HEK293T (cell line): Measurements from ENCODE around the gene UBE2N.

Source experiments
- CTCF ChIA-PET: fragments of 350-600 bp; formaldehyde crosslinking; extraction: SDS; loops from one replicate; lab custom pipeline; 2021; ENCODE audit warnings: antibody characterized with exemption, inconsistent platforms; lab: Yijun Ruan, JAX
- POLR2A ChIA-PET: fragments of 350-600 bp; formaldehyde crosslinking; extraction: SDS; loops from one replicate; lab custom pipeline; 2020; ENCODE audit warnings: antibody characterized with exemption, inconsistent platforms; lab: Yijun Ruan, JAX
- DNase-seq: peaks from one replicate; pipeline ENCODE4 v3.0.0; 2012; ENCODE audit warnings: mixed read lengths; ENCODE audit errors: extremely low spot score
- ARNT ChIP-seq: fragments of 450-650 bp; IDR thresholded peaks from 2 replicates; pipeline ENCODE4 v1.6.1; 2017; ENCODE audit warnings: mild to moderate bottlenecking
- BHLHE40 ChIP-seq: fragments of 450-650 bp; IDR thresholded peaks from 2 replicates; pipeline ENCODE4 v1.6.1; 2016; ENCODE audit warnings: mild to moderate bottlenecking, moderate library complexity, borderline replicate concordance
- CTBP1 ChIP-seq: fragments of 450-650 bp; IDR thresholded peaks from 2 replicates; pipeline ENCODE4 v1.6.1; 2016; ENCODE audit warnings: borderline replicate concordance
- ELF4 ChIP-seq: fragments of 450-650 bp; IDR thresholded peaks from 2 replicates; pipeline ENCODE4 v1.6.1; 2017; ENCODE audit warnings: antibody characterized with exemption
- FOXA1 ChIP-seq: fragments of 450-650 bp; IDR thresholded peaks from 2 replicates; pipeline ENCODE4 v1.6.1; 2016; ENCODE audit warnings: mild to moderate bottlenecking
- FOXK2 ChIP-seq: fragments of 450-650 bp; IDR thresholded peaks from 2 replicates; pipeline ENCODE4 v1.6.1; 2016; ENCODE audit warnings: mild to moderate bottlenecking
- FOXM1 ChIP-seq: fragments of 450-650 bp; IDR thresholded peaks from 2 replicates; pipeline ENCODE4 v1.6.1; 2017; ENCODE audit warnings: mild to moderate bottlenecking, borderline replicate concordance
- HDGF ChIP-seq: fragments of 450-650 bp; IDR thresholded peaks from 2 replicates; pipeline ENCODE4 v1.6.1; 2017; ENCODE audit warnings: antibody characterized with exemption, borderline replicate concordance
- L3MBTL2 ChIP-seq: fragments of 450-650 bp; conservative IDR thresholded peaks from 2 replicates; pipeline ENCODE4 v1.6.1; 2016; ENCODE audit warnings: mild to moderate bottlenecking
- LEF1 ChIP-seq: fragments of 450-650 bp; IDR thresholded peaks from 2 replicates; pipeline ENCODE4 v1.6.1; 2017; ENCODE audit warnings: mild to moderate bottlenecking, borderline replicate concordance
- NFRKB ChIP-seq: fragments of 450-650 bp; IDR thresholded peaks from 2 replicates; pipeline ENCODE4 v1.6.1; 2016; ENCODE audit warnings: mild to moderate bottlenecking, moderate library complexity
- SP1 ChIP-seq: fragments of 450-650 bp; IDR thresholded peaks from 2 replicates; pipeline ENCODE4 v1.6.1; 2017
- SUZ12 ChIP-seq: fragments of 450-650 bp; IDR thresholded peaks from 2 replicates; pipeline ENCODE4 v1.6.1; 2016; ENCODE audit warnings: mild to moderate bottlenecking
- TARDBP ChIP-seq: fragments of 450-650 bp; IDR thresholded peaks from 2 replicates; pipeline ENCODE4 v1.6.1; 2016
- ZNF384 ChIP-seq: fragments of 450-650 bp; IDR thresholded peaks from 2 replicates; pipeline ENCODE4 v1.6.1; 2016
- TF ChIP-seq, protein P1 (sequence below): fragments of 450-650 bp; IDR thresholded peaks from 2 replicates; pipeline ENCODE4 v1.6.1; 2016

Gene UBE2N

DNA sequence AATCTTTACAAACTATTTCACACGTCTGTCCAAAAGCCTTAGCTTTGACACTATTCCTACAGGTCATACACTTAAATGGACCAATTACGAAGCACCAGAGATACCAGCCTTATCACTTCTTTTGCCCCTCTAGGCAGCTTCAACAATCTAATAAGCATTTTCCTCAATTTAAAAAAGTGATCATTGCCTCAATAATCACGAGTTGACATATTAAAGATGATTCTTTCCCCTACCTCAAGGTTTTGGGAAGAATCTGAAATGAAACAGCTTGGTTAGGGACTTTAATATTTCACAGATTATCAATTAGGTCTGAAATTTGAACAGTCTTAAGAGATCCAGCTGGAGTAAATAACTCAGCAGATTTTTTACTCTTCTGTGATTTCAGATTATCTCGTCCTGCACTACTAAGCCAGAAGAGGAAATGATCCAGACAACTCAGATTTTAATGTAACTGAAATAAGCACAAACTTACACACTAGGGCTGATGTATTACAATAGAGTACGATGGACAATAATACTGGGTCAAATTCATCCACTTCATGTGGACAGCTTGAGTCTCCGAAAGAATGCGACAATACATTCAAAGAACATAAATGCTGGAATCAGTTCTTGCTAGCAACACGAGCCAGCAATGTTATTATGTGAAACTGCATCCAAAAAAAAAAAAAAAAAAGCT lies 15.9 kb downstream of the UBE2N start:
- POLR2A ChIA-PET, result interaction anchor here (1.0 kb wide), 1 partner anchor 16 kb away, joined by 3 read pairs; the partner anchor contains the start of gene UBE2N
- CTCF ChIA-PET, result interaction anchor here (0.5 to 0.6 kb wide), 3 partner anchors 13 to 532 kb away, joined by 3 to 6 read pairs (median 5); no protein-coding TSS in a partner anchor
- TF ChIP-seq SUZ12 (no peak), TARDBP (no peak), HDGF (no peak), CTBP1 (no peak), NFRKB (no peak), FOXM1 (no peak), FOXA1 (no peak), ARNT (no peak), ELF4 (no peak), LEF1 (no peak), BHLHE40 (no peak), ZNF384 (no peak), L3MBTL2 (no peak), SP1 (no peak), FOXK2 (no peak)
- TF ChIP-seq, protein P1, sequence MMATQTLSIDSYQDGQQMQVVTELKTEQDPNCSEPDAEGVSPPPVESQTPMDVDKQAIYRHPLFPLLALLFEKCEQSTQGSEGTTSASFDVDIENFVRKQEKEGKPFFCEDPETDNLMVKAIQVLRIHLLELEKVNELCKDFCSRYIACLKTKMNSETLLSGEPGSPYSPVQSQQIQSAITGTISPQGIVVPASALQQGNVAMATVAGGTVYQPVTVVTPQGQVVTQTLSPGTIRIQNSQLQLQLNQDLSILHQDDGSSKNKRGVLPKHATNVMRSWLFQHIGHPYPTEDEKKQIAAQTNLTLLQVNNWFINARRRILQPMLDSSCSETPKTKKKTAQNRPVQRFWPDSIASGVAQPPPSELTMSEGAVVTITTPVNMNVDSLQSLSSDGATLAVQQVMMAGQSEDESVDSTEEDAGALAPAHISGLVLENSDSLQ, result no peak
- no peak for DNase-seq

GRCh38 chr12:93422050-93422449 lies 19.7 kb downstream of the UBE2N start:
- TF ChIP-seq TARDBP (no peak), ARNT (no peak), FOXM1 (no peak), BHLHE40 (no peak), CTBP1 (no peak), NFRKB (no peak), ELF4 (no peak), LEF1 (no peak), L3MBTL2 (no peak), HDGF (no peak), FOXK2 (no peak), SP1 (no peak), SUZ12 (no peak), FOXA1 (no peak), ZNF384 (no peak)
- TF ChIP-seq, protein P1, result no peak
- POLR2A ChIA-PET, result interaction anchor here (1.2 kb wide), 1 partner anchor 13 kb away, joined by 4 read pairs; no protein-coding TSS in a partner anchor
- no peak for DNase-seq
- CTCF ChIA-PET, result no interaction called here

DNA sequence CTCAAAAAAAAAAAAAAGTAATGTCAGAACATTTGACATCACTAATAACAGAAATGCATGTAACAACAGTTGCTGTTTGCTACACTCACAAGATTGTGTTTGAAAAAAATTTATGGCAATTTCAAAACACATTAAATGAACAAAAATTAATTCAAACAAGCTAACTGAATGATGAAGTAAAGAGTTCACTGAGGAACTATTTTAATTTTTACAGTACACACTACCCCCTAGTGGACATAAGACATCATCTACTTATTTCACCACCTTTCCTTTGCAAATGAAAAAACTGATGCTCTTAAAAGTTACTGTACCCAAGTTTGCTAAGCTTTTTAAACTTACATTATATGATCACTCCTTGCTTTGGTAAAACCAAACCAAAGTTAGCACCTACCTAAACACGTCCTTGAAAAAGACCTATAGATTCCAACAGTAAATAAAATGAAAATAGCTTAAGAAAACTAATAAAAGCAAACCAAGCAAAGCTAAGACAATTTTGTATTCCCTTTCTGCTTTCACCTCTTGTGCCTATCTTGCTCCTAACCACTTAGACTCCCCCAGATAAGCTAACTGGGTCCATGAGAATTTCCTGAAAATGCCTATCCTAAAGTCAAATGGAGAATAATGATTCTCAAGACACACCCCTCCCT lies 22.2 kb downstream of the UBE2N start:
- no peak for TF ChIP-seq L3MBTL2
- peak; percentile 80; the same call in 1 of the 2 replicates for TF ChIP-seq ZNF384
- POLR2A ChIA-PET, result interaction anchor here (1.9 kb wide), 1 partner anchor 23 kb away, joined by 7 read pairs; the partner anchor contains the start of gene UBE2N
- CTCF ChIA-PET, result interaction anchor here (0.6 to 1.9 kb wide), 19 partner anchors 8 to 1354 kb away, joined by 3 to 8 read pairs (median 4); no protein-coding TSS in a partner anchor
- DNase-seq, result peak; percentile 19

DNA sequence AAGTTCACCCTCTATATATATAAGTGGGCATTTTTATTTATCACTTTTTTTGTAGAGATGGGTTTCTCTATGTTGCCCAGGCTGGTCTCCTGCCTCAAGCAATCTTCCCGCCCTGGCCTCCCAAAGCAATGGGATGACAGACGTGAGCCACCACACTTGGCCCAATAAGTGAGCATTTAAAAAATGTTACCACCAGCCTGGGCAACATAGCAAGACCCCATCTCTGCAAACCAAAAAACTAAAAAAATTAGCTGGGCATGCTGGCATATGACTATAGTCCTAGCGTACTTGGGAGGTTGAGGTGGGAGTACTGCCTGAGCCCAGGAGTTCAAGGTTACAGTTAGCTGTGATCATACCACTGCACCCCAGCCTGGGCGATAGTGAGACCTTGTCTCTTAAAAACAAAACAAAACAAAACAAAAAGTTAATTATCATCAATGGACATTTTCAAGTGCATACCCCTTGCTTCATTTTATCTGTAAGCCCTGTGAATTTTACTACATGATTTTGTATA lies 23.7 kb downstream of the UBE2N start:
- ChIA-PET CTCF (interaction anchor here (0.7 kb wide), 1 partner anchor 12 kb away, joined by 5 read pairs; no protein-coding TSS in a partner anchor), POLR2A (no interaction called here)
- TF ChIP-seq ZNF384 (no peak), ARNT (no peak), SP1 (no peak), TARDBP (no peak), L3MBTL2 (no peak), FOXA1 (no peak), SUZ12 (no peak), BHLHE40 (no peak), ELF4 (no peak), LEF1 (no peak), CTBP1 (no peak), NFRKB (no peak), HDGF (no peak), FOXM1 (no peak), FOXK2 (no peak)
- TF ChIP-seq, protein P1, result no peak
- DNase-seq, result no peak

DNA sequence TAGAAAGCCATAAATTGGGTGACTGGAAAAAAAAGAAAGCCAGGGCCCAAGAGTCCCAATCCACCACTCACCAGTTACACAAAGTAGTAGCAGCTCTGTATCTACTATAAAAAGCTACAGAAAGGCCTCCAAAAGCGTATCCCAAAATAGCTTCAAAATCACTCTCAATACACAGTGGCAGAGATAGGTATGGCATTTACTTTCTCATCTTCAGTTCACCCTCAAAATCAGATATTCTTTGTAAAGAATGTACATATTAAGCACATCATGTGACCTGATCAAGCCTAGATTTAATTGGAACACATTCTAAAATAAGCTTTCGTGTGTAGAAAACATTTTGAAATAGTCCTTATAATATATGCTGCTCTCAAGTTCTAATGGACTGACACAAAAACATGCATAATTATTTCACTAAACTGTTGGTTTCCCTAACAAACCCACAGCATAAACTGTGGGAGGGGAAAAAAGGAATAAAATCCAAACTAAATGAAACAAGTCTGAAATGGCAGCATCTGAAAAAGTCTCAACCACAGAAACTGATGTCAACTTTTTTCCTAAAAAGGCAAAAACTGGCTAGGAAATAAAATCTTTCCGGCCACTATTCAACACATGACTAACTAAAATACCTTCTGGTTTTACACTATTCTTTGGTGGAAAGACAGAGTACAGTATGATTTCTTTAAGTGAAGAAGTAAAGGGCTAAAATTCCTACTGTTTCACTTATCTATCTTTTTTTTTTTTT lies 25.9 kb downstream of the UBE2N start:
- POLR2A ChIA-PET, result no interaction called here
- TF ChIP-seq L3MBTL2, result no peak
- TF ChIP-seq TARDBP, result no peak
- no peak for TF ChIP-seq LEF1
- no peak for TF ChIP-seq CTBP1
- no peak for TF ChIP-seq FOXM1
- TF ChIP-seq, protein P1, result no peak
- TF ChIP-seq ZNF384, result no peak
- no peak for TF ChIP-seq BHLHE40
- TF ChIP-seq NFRKB, result no peak
- TF ChIP-seq FOXK2, result no peak
- no peak for TF ChIP-seq ELF4
- no peak for TF ChIP-seq SUZ12
- DNase-seq, result no peak
- CTCF ChIA-PET, result interaction anchor here (0.6 kb wide), 1 partner anchor 428 kb away, joined by 3 read pairs; no protein-coding TSS in a partner anchor
